H1 (cell line): ENCODE data around the gene HES3. TPM values are rescaled to one million over a fixed set of nuclear protein-coding genes. Genes with fewer than 3 reads are reported as not detected.

ENCODE experiments used
- CTCF ChIA-PET: fragments of 300-600 bp; sonication (Branson Sonifier 250); formaldehyde crosslinking; loops from one replicate; lab custom pipeline; 2021; ENCODE audit not compliant: partially characterized antibody; lab: Charles Lee
- POLR2A ChIA-PET: fragments of 300-600 bp; sonication (Branson Sonifier 250); formaldehyde crosslinking; loops from one replicate; lab custom pipeline; 2021; ENCODE audit warnings: inconsistent platforms; ENCODE audit not compliant: partially characterized antibody; lab: Charles Lee
- DNase-seq, 2 experiments: peaks; one replicate each; pipeline versions ENCODE4 v3.0.0 to v3.0.0-alpha.2; 2010 to 2022; ENCODE audit warnings: low spot score in 2 of 2, low read depth in 1 of 2, mixed read lengths in 1 of 2
- FAIRE-seq: peaks from 2 replicates; lab custom pipeline; 2011; peaks lifted over from hg19 to GRCh38; lab: Jason Lieb, UNC
- H2AFZ ChIP-seq: 2 replicates; pipeline ENCODE4 v1.8.1; 2012; ENCODE audit warnings: low read length, inconsistent platforms
- H2AK5ac ChIP-seq: 2 replicates; pipeline ENCODE4 v1.6.1; 2013; ENCODE audit warnings: low read depth, low read length
- H2BK120ac ChIP-seq: replicated peaks from 2 replicates; pipeline ENCODE3; 2013; ENCODE audit warnings: low read depth, low read length, inconsistent platforms
- H2BK12ac ChIP-seq: 2 replicates; pipeline ENCODE4 v1.6.1; 2013; ENCODE audit warnings: low read depth, low read length
- H2BK15ac ChIP-seq: 2 replicates; pipeline ENCODE4 v1.6.1; 2013; ENCODE audit warnings: low read length
- H2BK20ac ChIP-seq: 2 replicates; pipeline ENCODE4 v1.6.1; 2013; ENCODE audit warnings: low read length
- H2BK5ac ChIP-seq: 2 replicates; pipeline ENCODE4 v1.6.1; 2013; ENCODE audit warnings: low read depth, low read length
- H3K14ac ChIP-seq: 2 replicates; pipeline ENCODE4 v1.6.1; 2013; ENCODE audit warnings: inconsistent platforms; ENCODE audit not compliant: insufficient read length
- H3K18ac ChIP-seq: 2 replicates; pipeline ENCODE4 v1.6.1; 2013; ENCODE audit warnings: low read length; ENCODE audit errors: extremely low read depth
- H3K23ac ChIP-seq: 2 replicates; pipeline ENCODE4 v1.6.1; 2013; ENCODE audit warnings: inconsistent platforms; ENCODE audit not compliant: insufficient read length
- H3K23me2 ChIP-seq: 2 replicates; pipeline ENCODE4 v1.6.1; 2013; ENCODE audit warnings: low read depth, low read length
- H3K27ac ChIP-seq: 2 replicates; pipeline ENCODE4 v1.6.1; 2011; ENCODE audit warnings: low read depth, low read length, inconsistent platforms
- H3K27me3 ChIP-seq, 4 experiments: replicated peaks in 1 of 4; 1 replicate in 1 of 4; 2 replicates in 3 of 4; pipeline versions ENCODE4 v1.6.1 to v1.8.1; 2011 to 2013; ENCODE audit warnings: low read length in 3 of 4, mild to moderate bottlenecking in 3 of 4, inconsistent platforms in 2 of 4, mixed read lengths in 2 of 4, moderate library complexity in 1 of 4; ENCODE audit not compliant: control insufficient read depth in 3 of 4, insufficient read depth in 3 of 4; ENCODE audit errors: extremely low read depth in 1 of 4
- H3K36me3 ChIP-seq, 4 experiments: 2 replicates each; pipeline versions ENCODE4 v1.6.1 to v1.8.1; 2011 to 2013; ENCODE audit warnings: mild to moderate bottlenecking in 4 of 4, low read length in 3 of 4, moderate library complexity in 2 of 4, control low read depth in 1 of 4, inconsistent platforms in 1 of 4; ENCODE audit not compliant: insufficient read depth in 4 of 4, control insufficient read depth in 2 of 4
- H3K4ac ChIP-seq: replicated peaks from 2 replicates; pipeline ENCODE3; 2013; ENCODE audit warnings: low read length, low read depth, mixed read lengths, inconsistent platforms; ENCODE audit not compliant: insufficient read length
- H3K4me1 ChIP-seq, 4 experiments: replicated peaks in 1 of 4; 1 replicate in 1 of 4; 2 replicates in 3 of 4; pipeline versions ENCODE4 v1.6.1 to v1.8.1; 2011 to 2013; ENCODE audit warnings: low read length in 3 of 4, inconsistent platforms in 2 of 4, mixed read lengths in 1 of 4; ENCODE audit not compliant: insufficient read depth in 4 of 4, control insufficient read depth in 3 of 4
- H3K4me2 ChIP-seq, 2 experiments: 2 replicates each; pipeline versions ENCODE4 v1.6.1 to v1.8.1; 2011 to 2013; ENCODE audit warnings: low read depth in 2 of 2, low read length in 2 of 2, control low read depth in 1 of 2, inconsistent platforms in 1 of 2, mild to moderate bottlenecking in 1 of 2; ENCODE audit not compliant: insufficient read depth in 1 of 2
- H3K4me3 ChIP-seq, 4 experiments: fragments of 200-600, 300-600 bp in 1 of 4; sonication (generic), shearing (Covaris generic), sonication (Bioruptor Twin) in 1 of 4; 2 replicates each; pipeline versions ENCODE4 v1.5.1 to v1.8.1; 2011 to 2016; ENCODE audit warnings: low read length in 4 of 4, low read depth in 3 of 4, control low read depth in 2 of 4, inconsistent platforms in 2 of 4, mild to moderate bottlenecking in 2 of 4, mixed read lengths in 1 of 4, moderate library complexity in 1 of 4; ENCODE audit not compliant: insufficient read depth in 2 of 4; ENCODE audit errors: extremely low read depth in 1 of 4
- H3K56ac ChIP-seq: replicated peaks from 2 replicates; pipeline ENCODE3; 2013; ENCODE audit warnings: low read depth, mild to moderate bottlenecking, mixed read lengths, low read length, inconsistent platforms; ENCODE audit not compliant: insufficient read length
- H3K79me1 ChIP-seq: 2 replicates; pipeline ENCODE4 v1.6.1; 2013; ENCODE audit warnings: low read depth, low read length, control low read depth
- H3K79me2 ChIP-seq, 2 experiments: 2 replicates each; pipeline versions ENCODE4 v1.6.1 to v1.8.1; 2012 to 2013; ENCODE audit warnings: low read length in 2 of 2, mild to moderate bottlenecking in 2 of 2, inconsistent platforms in 1 of 2; ENCODE audit not compliant: insufficient read depth in 2 of 2, control insufficient read depth in 1 of 2
- H3K9ac ChIP-seq, 4 experiments: replicated peaks in 1 of 4; 1 replicate in 1 of 4; 2 replicates in 3 of 4; pipeline versions ENCODE4 v1.6.1 to v1.8.1; 2011 to 2013; ENCODE audit warnings: low read depth in 3 of 4, low read length in 3 of 4, control low read depth in 2 of 4, mild to moderate bottlenecking in 2 of 4, moderate library complexity in 2 of 4, inconsistent platforms in 1 of 4; ENCODE audit errors: extremely low read depth in 1 of 4
- H3K9me3 ChIP-seq, 2 experiments: 2 replicates each; pipeline versions ENCODE4 v1.6.1 to v1.8.1; 2012 to 2013; ENCODE audit warnings: mild to moderate bottlenecking in 2 of 2, moderate library complexity in 2 of 2, control low read depth in 1 of 2, inconsistent platforms in 1 of 2, low read depth in 1 of 2, low read length in 1 of 2, mixed read lengths in 1 of 2; ENCODE audit not compliant: insufficient read depth in 2 of 2
- H4K20me1 ChIP-seq, 2 experiments: replicated peaks in 1 of 2; 2 replicates each; pipeline versions ENCODE3 to v1.8.1; 2011 to 2013; ENCODE audit warnings: inconsistent platforms in 2 of 2, low read length in 2 of 2, mild to moderate bottlenecking in 1 of 2; ENCODE audit not compliant: insufficient read depth in 2 of 2, control insufficient read depth in 1 of 2
- H4K5ac ChIP-seq: 2 replicates; pipeline ENCODE4 v1.6.1; 2013; ENCODE audit warnings: low read length, low read depth, mixed read lengths, inconsistent platforms; ENCODE audit not compliant: insufficient read length
- H4K8ac ChIP-seq: 2 replicates; pipeline ENCODE4 v1.8.0; 2013; ENCODE audit warnings: mild to moderate bottlenecking, moderate library complexity, low read length, inconsistent platforms; ENCODE audit not compliant: insufficient read depth; ENCODE audit errors: extremely low read depth
- H4K91ac ChIP-seq: replicated peaks from 2 replicates; pipeline ENCODE3; 2013; ENCODE audit warnings: low read length, mixed read lengths, inconsistent platforms; ENCODE audit not compliant: insufficient read length
- BACH1 ChIP-seq: IDR thresholded peaks from 2 replicates; pipeline ENCODE4 v1.6.1; 2012; ENCODE audit warnings: low read length, improper control_type of control experiment
- BCL11A ChIP-seq, 2 experiments: IDR thresholded peaks; one replicate each; pipeline ENCODE4 v1.6.1; 2011; ENCODE audit warnings: low read depth in 2 of 2, low read length in 2 of 2, mild to moderate bottlenecking in 2 of 2
- FOSL1 ChIP-seq: IDR thresholded peaks from 2 replicates; pipeline ENCODE4 v1.6.1; 2011; ENCODE audit warnings: mild to moderate bottlenecking, low read depth, low read length, moderate library complexity; ENCODE audit not compliant: insufficient read depth
- POLR2AphosphoS5 ChIP-seq: IDR thresholded peaks from 2 replicates; pipeline ENCODE4 v1.6.1; 2011; ENCODE audit warnings: low read depth, low read length
- RNF2 ChIP-seq: fragments of 200-900, 300-1000 bp; sonication (generic); IDR thresholded peaks from 2 replicates; pipeline ENCODE4 v1.7.1; 2016; ENCODE audit warnings: borderline replicate concordance, low read depth, mild to moderate bottlenecking, antibody characterized with exemption, low read length; ENCODE audit not compliant: poor library complexity, severe bottlenecking; ENCODE audit errors: missing control alignments
- SAP30 ChIP-seq: fragments of 300-600 bp; sonication (generic); IDR thresholded peaks from 2 replicates; pipeline ENCODE4 v1.7.1; 2012; ENCODE audit warnings: low read length, moderate library complexity, mild to moderate bottlenecking, inconsistent platforms; ENCODE audit not compliant: insufficient read depth, insufficient replicate concordance
- SP4 ChIP-seq: IDR thresholded peaks from 2 replicates; pipeline ENCODE4 v1.6.1; 2012; ENCODE audit warnings: low read length, inconsistent platforms
- SUZ12 ChIP-seq: fragments of 200-600 bp; sonication (generic); IDR thresholded peaks from 2 replicates; pipeline ENCODE4 v1.6.1; 2012; ENCODE audit warnings: mild to moderate bottlenecking, inconsistent platforms, low read length, moderate library complexity, mixed read lengths
- WGBS, 2 experiments: shearing (Covaris generic) in 1 of 2; methylation state at CpG; one replicate each; pipeline versions ENCODE4 v1.1.6 to v1.1.7; 2013 to 2015; ENCODE audit warnings: low lambda C conversion rate in 2 of 2, mixed read lengths in 2 of 2, inconsistent platforms in 1 of 2, low coverage in 1 of 2, missing lambda C conversion rate in 1 of 2; ENCODE audit not compliant: insufficient replicate concordance in 2 of 2, insufficient coverage in 1 of 2, insufficient read length in 1 of 2; ENCODE audit errors: extremely low coverage in 1 of 2, missing lambda C conversion rate in 1 of 2; 5-methylcytosine and 5-hydroxymethylcytosine counted together
- polyA plus RNA-seq, 7 experiments: library from polyadenylated mRNA; depleted of rRNA in 3 of 7; stranded (reverse) in 5 of 7; unstranded in 2 of 7; fragments of >200 nt in 5 of 7; fragments of 200-250 nt in 2 of 7; gene quantifications; 1 replicate in 5 of 7; 2 replicates in 1 of 7; 4 replicates in 1 of 7; pipeline versions ENCODE4 v1.2.1 to v1.2.3, GENCODE V29; 2011 to 2013; ENCODE audit warnings: missing spikeins in 2 of 7, mixed read lengths in 2 of 7
- total RNA-seq: library from RNA; stranded (reverse); fragmentation: NEBNext Ultra II Directional; extraction: Animal tissue kit (Norgen Biotek cat#: 25700); gene quantifications from 2 replicates; pipeline ENCODE4 v1.2.1, GENCODE V29; 2021
- TF ChIP-seq, protein P1 (sequence below): IDR thresholded peaks from 2 replicates; pipeline ENCODE4 v1.6.1; 2011; ENCODE audit warnings: low read length, improper control_type of control experiment

The HES3 gene
- total and polyA plus RNA-seq, 2 of the 8 experiments (the other 6 are each of a cell fraction or from before 2014, with no cell fraction given): 38.8 to 54.3 TPM

DNA sequence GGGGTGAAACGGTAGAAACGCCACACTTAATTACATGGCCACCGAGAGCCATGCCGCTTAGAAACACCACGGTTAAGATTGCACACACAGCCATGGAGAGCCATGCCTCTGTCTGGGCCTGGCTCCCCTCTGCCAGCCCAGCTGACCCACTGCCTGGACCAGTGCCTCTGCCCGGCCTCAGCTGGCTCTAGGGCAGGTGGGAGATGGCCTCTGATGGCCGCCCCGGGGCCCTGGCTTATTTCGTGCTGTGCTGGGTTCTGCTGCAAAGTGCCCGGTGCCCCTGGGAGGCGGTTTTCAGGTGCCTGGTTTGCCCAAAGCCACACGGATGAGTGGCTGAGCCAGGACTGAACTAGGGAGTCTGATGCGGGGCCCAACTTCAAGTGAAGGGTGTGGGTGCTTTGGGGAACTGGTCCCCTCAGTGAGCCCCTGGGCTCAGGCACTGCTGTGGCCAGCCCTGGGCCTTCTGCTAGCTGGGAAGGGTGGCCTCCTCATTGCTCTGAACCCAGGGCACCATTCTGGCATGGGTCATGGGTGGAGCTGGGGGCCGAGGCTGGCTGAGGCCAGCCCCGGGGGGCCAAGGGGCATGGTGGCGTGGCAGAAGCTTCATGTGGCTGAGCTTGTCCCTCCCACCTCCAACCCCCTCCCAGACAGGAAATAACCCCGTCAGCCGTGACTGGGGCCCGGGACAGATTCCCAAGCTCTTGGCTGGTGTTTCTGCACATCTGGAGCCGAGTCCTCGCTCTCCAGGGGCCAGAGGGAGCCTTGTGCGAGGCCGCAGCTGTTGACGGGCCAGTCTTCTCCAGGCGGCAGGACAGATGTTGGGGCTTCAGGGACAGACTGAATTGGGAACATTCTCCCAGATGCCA, 18.8 kb downstream of the HES3 start:
- FAIRE-seq: no peak

More for the DNA sequence above, 18.8 kb downstream of the HES3 start:
- no peak overlapping the region for H3K14ac ChIP-seq
- no peaks in the 10 kb centered on the region for H3K36me3 ChIP-seq
- H3K4ac ChIP-seq: no peak overlapping the region
- no peaks in the 10 kb centered on the region for H3K79me1 ChIP-seq
- H3K23ac ChIP-seq: no peak overlapping the region
- H3K79me2 ChIP-seq: no peaks in the 10 kb centered on the region
- TF ChIP-seq SP4 (no peak), SAP30 (no peak), BCL11A (IDR thresholded peaks at IDR 0.05; ENCODE audit: low read depth in 2 of 2, low read length in 2 of 2) (no peak), POLR2AphosphoS5 (0 out of 2 replicates have a peak, but pooled peaks have one; percentile 14), SUZ12 (no peak), RNF2 (no peak), FOSL1 (no peak), BACH1 (no peak)
- TF ChIP-seq, protein P1, sequence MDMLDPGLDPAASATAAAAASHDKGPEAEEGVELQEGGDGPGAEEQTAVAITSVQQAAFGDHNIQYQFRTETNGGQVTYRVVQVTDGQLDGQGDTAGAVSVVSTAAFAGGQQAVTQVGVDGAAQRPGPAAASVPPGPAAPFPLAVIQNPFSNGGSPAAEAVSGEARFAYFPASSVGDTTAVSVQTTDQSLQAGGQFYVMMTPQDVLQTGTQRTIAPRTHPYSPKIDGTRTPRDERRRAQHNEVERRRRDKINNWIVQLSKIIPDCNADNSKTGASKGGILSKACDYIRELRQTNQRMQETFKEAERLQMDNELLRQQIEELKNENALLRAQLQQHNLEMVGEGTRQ: no peak
- CTCF ChIA-PET: interaction anchor here (0.6 to 7.0 kb wide), 15 partner anchors 9 to 425 kb away, joined by 3 to 51 read pairs (median 5); no protein-coding TSS in a partner anchor
- peaks cover 0 to 20% (median 13%) of the 10 kb centered on the region in 4 experiments; a peak in 3 of 7 replicates for H3K27me3 ChIP-seq
- no peak overlapping the region for H3K9ac ChIP-seq
- no peak overlapping the region for H2BK120ac ChIP-seq
- WGBS, 2 experiments: 85% methylated on average over 25 of the region's 25 CpGs; no CpG with 5 or more reads in 1 of the 2 experiments
- no peak overlapping the region for H2AFZ ChIP-seq
- H3K27ac ChIP-seq: no peak overlapping the region
- no peak overlapping the region for H3K4me2 ChIP-seq
- peaks cover 0 to 13% (median 3%) of the 10 kb centered on the region in 4 experiments; a peak in 6 of 7 replicates for H3K4me1 ChIP-seq
- no peaks in the 10 kb centered on the region for H3K9me3 ChIP-seq
- no peak overlapping the region for H2BK12ac ChIP-seq
- no peak overlapping the region for H3K4me3 ChIP-seq
- H2BK15ac ChIP-seq: no peak overlapping the region
- peak overlapping the region; percentile 46 for H4K91ac ChIP-seq
- peak overlapping the region; percentile 49; the same call in 1 of the 2 replicates for H2BK5ac ChIP-seq
- no peak for DNase-seq
- H2AK5ac ChIP-seq: no peak overlapping the region
- no peak overlapping the region for H3K56ac ChIP-seq
- peak overlapping the region; percentile 42 for H4K8ac ChIP-seq
- POLR2A ChIA-PET: interaction anchor here (0.7 to 2.8 kb wide), 4 partner anchors 14 to 24 kb away, joined by 3 to 17 read pairs (median 4); no protein-coding TSS in a partner anchor
- H4K5ac ChIP-seq: no peak overlapping the region
- H2BK20ac ChIP-seq: no peak overlapping the region
- H4K20me1 ChIP-seq: peaks cover 13 to 23% of the 10 kb centered on the region in 2 experiments
- H3K23me2 ChIP-seq: peaks cover 7% of the 10 kb centered on the region; the same call in 1 of the 2 replicates
- H3K18ac ChIP-seq: no peak overlapping the region
